ENCODE data around the gene POLRMT. TPM values are rescaled to one million over a fixed set of nuclear protein-coding genes. Genes with fewer than 3 reads are reported as not detected.

Gene POLRMT
- total RNA-seq (10 to 100 TPM; 16.0 to 33.0 TPM), polyA plus RNA-seq (10 to 100 TPM; 37.2 to 41.4 TPM)

DNA sequence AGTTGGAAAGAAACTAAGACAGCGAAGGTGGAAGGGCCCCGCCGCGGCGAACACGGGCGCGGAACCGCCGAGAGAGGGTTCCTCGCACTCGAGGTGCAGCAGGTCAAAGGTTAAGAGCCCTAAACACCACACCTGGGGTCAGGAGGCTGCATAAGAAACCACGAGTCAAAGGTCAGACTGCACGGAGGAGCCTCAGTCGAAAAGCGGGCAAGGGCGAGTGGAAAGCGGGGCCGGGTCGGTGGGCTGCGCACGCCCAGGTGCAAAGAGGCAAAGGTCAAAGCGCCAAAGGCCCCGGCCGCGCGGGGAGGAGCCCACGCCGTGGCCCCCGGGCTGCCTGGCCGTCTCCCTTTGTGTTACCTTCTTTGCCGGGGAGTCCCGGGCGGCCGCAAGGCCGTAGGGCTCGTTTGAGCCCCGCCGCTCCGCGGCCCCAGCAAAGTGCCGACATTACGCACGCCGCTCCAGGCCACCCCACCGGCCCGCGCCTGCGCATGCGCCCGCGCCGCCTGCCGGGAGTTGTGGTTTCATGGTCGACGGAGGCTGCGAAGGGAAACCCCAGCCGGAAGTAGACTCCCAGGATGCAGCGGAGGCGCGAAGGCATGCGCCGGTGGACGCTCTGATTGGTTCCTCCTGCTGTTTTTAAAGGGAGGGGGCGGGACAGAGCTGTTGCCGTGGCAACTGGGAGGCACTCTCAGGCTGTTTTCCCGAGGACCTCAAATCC lies at the start of gene POLRMT:
Gene POLRMT (minus strand): TSS at position 470 of the 718 bp plus-strand sequence. CDS start 25 bp downstream, at position 445.
- Histone ChIP-seq H3K4me3 (ENCODE audit: low read depth in 1 of 3, low read length in 3 of 3) (peak within 1 kb of the TSS; percentile 73 to 95 (median 88)), H3K27ac (ENCODE audit: low read depth in 1 of 2, low read length in 2 of 2) (peak within 1 kb of the TSS; percentile 64 to 69), H3K36me3 (ENCODE audit: control insufficient read depth in 4 of 4, insufficient read depth in 3 of 4, low read depth in 1 of 4, low read length in 3 of 4) (peaks cover 2 to 10% (median 9%) of the 10 kb centered on the region in 4 donors), H3K9ac (ENCODE audit: low read depth in 1 of 2, low read length in 2 of 2) (peak within 1 kb of the TSS; percentile 45 to 90), H3K4me1 (ENCODE audit: control insufficient read depth in 4 of 4, insufficient read depth in 4 of 4, low read length in 3 of 4) (peaks cover 11 to 22% (median 16%) of the 10 kb centered on the region in 4 donors), H3K27me3 (ENCODE audit: control insufficient read depth in 4 of 4, insufficient read depth in 4 of 4, low read length in 3 of 4) (no peaks in the 10 kb centered on the region), H3K9me3 (ENCODE audit: control insufficient read depth in 4 of 4, low read length in 3 of 4) (no peaks in the 10 kb centered on the region)
- WGBS: under 1% methylated on average over 67 of the region's 67 CpGs
- DNase-seq (ENCODE audit: low spot score): peak; percentile 98
- TF ChIP-seq FOXA1 (IDR thresholded peaks at IDR 0.05) (no peak), YY1 (IDR thresholded peaks at IDR 0.05) (peak; percentile 82), EGR1 (IDR thresholded peaks at IDR 0.05; ENCODE audit: low read depth in 2 of 2) (peak in 1 of 2 donors; percentile 28), TAF1 (conservative IDR thresholded peaks at IDR 0.05) (no peak), SP1 (IDR thresholded peaks at IDR 0.05) (peak; percentile 69), HNF4G (IDR thresholded peaks at IDR 0.05) (no peak), HNF4A (conservative IDR thresholded peaks at IDR 0.05) (peak in 1 of 2 donors; percentile 13), GABPA (IDR thresholded peaks at IDR 0.05 in 1 of 2, conservative IDR thresholded peaks at IDR 0.05 in 1 of 2) (peak; percentile 82 to 93), NR2F2 (IDR thresholded peaks at IDR 0.05) (peak; percentile 41), RXRA (IDR thresholded peaks at IDR 0.05) (no peak), JUND (IDR thresholded peaks at IDR 0.05) (no peak), FOXA2 (IDR thresholded peaks at IDR 0.05) (no peak)
- TF ChIP-seq, protein P1, sequence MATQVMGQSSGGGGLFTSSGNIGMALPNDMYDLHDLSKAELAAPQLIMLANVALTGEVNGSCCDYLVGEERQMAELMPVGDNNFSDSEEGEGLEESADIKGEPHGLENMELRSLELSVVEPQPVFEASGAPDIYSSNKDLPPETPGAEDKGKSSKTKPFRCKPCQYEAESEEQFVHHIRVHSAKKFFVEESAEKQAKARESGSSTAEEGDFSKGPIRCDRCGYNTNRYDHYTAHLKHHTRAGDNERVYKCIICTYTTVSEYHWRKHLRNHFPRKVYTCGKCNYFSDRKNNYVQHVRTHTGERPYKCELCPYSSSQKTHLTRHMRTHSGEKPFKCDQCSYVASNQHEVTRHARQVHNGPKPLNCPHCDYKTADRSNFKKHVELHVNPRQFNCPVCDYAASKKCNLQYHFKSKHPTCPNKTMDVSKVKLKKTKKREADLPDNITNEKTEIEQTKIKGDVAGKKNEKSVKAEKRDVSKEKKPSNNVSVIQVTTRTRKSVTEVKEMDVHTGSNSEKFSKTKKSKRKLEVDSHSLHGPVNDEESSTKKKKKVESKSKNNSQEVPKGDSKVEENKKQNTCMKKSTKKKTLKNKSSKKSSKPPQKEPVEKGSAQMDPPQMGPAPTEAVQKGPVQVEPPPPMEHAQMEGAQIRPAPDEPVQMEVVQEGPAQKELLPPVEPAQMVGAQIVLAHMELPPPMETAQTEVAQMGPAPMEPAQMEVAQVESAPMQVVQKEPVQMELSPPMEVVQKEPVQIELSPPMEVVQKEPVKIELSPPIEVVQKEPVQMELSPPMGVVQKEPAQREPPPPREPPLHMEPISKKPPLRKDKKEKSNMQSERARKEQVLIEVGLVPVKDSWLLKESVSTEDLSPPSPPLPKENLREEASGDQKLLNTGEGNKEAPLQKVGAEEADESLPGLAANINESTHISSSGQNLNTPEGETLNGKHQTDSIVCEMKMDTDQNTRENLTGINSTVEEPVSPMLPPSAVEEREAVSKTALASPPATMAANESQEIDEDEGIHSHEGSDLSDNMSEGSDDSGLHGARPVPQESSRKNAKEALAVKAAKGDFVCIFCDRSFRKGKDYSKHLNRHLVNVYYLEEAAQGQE (IDR thresholded peaks at IDR 0.05): no peak
- TF ChIP-seq, protein P2, sequence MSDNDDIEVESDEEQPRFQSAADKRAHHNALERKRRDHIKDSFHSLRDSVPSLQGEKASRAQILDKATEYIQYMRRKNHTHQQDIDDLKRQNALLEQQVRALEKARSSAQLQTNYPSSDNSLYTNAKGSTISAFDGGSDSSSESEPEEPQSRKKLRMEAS (IDR thresholded peaks at IDR 0.05): peak; percentile 91
- TF ChIP-seq, protein P3, sequence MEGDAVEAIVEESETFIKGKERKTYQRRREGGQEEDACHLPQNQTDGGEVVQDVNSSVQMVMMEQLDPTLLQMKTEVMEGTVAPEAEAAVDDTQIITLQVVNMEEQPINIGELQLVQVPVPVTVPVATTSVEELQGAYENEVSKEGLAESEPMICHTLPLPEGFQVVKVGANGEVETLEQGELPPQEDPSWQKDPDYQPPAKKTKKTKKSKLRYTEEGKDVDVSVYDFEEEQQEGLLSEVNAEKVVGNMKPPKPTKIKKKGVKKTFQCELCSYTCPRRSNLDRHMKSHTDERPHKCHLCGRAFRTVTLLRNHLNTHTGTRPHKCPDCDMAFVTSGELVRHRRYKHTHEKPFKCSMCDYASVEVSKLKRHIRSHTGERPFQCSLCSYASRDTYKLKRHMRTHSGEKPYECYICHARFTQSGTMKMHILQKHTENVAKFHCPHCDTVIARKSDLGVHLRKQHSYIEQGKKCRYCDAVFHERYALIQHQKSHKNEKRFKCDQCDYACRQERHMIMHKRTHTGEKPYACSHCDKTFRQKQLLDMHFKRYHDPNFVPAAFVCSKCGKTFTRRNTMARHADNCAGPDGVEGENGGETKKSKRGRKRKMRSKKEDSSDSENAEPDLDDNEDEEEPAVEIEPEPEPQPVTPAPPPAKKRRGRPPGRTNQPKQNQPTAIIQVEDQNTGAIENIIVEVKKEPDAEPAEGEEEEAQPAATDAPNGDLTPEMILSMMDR (IDR thresholded peaks at IDR 0.05; ENCODE audit: low read depth, low read length, missing input control): peak; percentile 20
- TF ChIP-seq, protein P4, sequence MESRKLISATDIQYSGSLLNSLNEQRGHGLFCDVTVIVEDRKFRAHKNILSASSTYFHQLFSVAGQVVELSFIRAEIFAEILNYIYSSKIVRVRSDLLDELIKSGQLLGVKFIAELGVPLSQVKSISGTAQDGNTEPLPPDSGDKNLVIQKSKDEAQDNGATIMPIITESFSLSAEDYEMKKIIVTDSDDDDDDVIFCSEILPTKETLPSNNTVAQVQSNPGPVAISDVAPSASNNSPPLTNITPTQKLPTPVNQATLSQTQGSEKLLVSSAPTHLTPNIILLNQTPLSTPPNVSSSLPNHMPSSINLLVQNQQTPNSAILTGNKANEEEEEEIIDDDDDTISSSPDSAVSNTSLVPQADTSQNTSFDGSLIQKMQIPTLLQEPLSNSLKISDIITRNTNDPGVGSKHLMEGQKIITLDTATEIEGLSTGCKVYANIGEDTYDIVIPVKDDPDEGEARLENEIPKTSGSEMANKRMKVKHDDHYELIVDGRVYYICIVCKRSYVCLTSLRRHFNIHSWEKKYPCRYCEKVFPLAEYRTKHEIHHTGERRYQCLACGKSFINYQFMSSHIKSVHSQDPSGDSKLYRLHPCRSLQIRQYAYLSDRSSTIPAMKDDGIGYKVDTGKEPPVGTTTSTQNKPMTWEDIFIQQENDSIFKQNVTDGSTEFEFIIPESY (IDR thresholded peaks at IDR 0.05): no peak

Data from liver (tissue), 9 donors.